ENCODE measurements around the gene ZACN.

DNA sequence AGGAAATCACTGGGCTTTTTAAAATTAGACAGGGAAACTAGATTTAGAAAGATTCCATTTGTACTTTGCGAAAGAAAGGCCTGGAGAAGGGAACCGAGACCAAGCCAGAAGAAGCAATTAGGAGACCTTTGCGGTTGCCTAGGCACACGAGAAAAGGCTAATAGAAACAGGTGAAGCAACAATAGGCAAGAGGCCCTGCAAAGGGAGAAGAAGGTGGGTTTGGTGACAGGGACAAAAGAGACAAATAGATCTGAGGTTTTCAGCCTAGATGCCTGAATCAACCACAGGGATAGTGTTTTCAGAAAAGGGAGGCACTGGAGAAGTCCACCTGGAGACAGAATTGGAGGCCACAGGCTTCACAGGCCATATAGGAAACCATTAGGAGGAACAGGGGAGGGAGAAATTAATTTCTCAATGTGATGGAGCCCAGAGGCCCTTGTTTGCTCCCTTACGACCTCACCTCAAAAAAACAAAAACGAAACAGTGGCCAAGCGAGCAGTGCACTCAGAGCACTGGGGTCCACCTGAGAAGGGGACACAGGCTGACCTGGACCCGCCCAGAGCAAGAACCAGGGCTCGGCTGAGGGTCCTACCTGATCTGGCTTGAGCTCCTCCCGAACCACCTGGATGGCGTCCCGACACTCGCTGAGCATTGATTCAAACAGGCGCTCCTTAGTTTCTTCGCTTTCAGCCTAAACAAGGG, 29.0 kb upstream of the ZACN start:
- TF ChIP-seq, protein P1, sequence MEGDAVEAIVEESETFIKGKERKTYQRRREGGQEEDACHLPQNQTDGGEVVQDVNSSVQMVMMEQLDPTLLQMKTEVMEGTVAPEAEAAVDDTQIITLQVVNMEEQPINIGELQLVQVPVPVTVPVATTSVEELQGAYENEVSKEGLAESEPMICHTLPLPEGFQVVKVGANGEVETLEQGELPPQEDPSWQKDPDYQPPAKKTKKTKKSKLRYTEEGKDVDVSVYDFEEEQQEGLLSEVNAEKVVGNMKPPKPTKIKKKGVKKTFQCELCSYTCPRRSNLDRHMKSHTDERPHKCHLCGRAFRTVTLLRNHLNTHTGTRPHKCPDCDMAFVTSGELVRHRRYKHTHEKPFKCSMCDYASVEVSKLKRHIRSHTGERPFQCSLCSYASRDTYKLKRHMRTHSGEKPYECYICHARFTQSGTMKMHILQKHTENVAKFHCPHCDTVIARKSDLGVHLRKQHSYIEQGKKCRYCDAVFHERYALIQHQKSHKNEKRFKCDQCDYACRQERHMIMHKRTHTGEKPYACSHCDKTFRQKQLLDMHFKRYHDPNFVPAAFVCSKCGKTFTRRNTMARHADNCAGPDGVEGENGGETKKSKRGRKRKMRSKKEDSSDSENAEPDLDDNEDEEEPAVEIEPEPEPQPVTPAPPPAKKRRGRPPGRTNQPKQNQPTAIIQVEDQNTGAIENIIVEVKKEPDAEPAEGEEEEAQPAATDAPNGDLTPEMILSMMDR (IDR thresholded peaks at IDR 0.05; ENCODE audit: low read depth, low read length, poor library complexity, severe bottlenecking), result no peak
- no peak for TF ChIP-seq EZH2phosphoT487 (IDR thresholded peaks at IDR 0.05; ENCODE audit: borderline replicate concordance, low read length)

All from DOHH2 (cell line).